WTC11 (cell line): ENCODE data around the gene PEX16.

Experiments used
- CREM ChIP-seq: sonication (generic); formaldehyde crosslinking; IDR thresholded peaks from 2 replicates; pipeline ENCODE4 v1.8.1; 2022; ENCODE audit warnings: mild to moderate bottlenecking, missing genetic modification reagents, moderate library complexity
- FOXK1 ChIP-seq: sonication (generic); formaldehyde crosslinking; IDR thresholded peaks from 2 replicates; pipeline ENCODE4 v1.8.0; 2022; ENCODE audit warnings: mild to moderate bottlenecking, moderate library complexity, missing genetic modification reagents
- JUN ChIP-seq: sonication (generic); formaldehyde crosslinking; IDR thresholded peaks from 2 replicates; pipeline ENCODE4 v1.8.0; 2023; ENCODE audit warnings: mild to moderate bottlenecking, missing genetic modification reagents
- SMAD4 ChIP-seq: sonication (generic); formaldehyde crosslinking; IDR thresholded peaks from 2 replicates; pipeline ENCODE4 v1.8.0; 2022; ENCODE audit warnings: mild to moderate bottlenecking, missing genetic modification reagents
- TF ChIP-seq, protein P1 (sequence below): fragments of 200-600 bp; IDR thresholded peaks from 2 replicates; pipeline ENCODE4 v1.8.0; 2022; ENCODE audit warnings: antibody characterized with exemption
- TF ChIP-seq, protein P2 (sequence below): fragments of 250-450 bp; sonication (Bioruptor Pico); IDR thresholded peaks from 2 replicates; pipeline ENCODE4 v1.9.0; 2021; ENCODE audit warnings: mild to moderate bottlenecking, borderline replicate concordance
- TF ChIP-seq, protein P3 (sequence below): sonication (generic); formaldehyde crosslinking; IDR thresholded peaks from 2 replicates; pipeline ENCODE4 v1.8.0; 2022; ENCODE audit warnings: mild to moderate bottlenecking, missing genetic modification reagents

DNA sequence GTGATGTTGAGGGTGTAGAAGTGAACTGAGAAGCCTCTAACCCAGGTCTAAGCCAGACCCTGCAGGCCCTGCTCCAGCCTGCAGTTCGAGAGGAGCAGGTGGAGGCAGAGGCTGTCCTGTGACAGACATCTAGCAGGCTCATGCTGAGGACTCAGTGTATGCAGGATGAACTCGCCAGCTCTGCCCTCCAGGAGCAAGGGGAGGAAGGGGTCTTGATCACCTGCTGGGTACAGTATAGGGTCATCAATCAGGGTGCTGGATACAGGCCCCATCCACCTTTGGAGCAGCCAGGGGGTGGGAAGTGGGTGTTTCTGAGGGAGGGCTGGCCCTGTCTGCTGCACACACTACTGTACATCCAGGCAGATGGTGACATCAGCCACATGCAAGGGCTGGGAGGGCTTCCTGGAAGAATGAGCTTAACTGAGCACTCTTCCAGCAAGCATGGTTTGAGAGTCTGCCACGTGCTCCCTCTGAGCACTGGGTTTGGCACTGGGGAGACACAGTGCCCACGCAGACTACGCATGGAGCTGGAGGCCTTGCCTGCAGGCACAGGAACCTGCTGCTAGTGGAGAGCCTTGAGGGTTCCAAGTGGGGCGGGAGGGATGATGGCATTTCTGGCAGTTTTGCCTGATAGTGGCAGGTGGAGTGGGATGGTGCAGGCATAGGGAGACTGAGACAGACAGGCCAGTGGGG is 23.0 kb downstream of the PEX16 start:
- TF ChIP-seq SMAD4 (CRISPR knock-in tag) (no peak), FOXK1 (CRISPR knock-in tag) (no peak), CREM (CRISPR knock-in tag) (no peak), JUN (no peak)
- TF ChIP-seq, protein P1, sequence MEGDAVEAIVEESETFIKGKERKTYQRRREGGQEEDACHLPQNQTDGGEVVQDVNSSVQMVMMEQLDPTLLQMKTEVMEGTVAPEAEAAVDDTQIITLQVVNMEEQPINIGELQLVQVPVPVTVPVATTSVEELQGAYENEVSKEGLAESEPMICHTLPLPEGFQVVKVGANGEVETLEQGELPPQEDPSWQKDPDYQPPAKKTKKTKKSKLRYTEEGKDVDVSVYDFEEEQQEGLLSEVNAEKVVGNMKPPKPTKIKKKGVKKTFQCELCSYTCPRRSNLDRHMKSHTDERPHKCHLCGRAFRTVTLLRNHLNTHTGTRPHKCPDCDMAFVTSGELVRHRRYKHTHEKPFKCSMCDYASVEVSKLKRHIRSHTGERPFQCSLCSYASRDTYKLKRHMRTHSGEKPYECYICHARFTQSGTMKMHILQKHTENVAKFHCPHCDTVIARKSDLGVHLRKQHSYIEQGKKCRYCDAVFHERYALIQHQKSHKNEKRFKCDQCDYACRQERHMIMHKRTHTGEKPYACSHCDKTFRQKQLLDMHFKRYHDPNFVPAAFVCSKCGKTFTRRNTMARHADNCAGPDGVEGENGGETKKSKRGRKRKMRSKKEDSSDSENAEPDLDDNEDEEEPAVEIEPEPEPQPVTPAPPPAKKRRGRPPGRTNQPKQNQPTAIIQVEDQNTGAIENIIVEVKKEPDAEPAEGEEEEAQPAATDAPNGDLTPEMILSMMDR = no peak
- TF ChIP-seq, protein P2, sequence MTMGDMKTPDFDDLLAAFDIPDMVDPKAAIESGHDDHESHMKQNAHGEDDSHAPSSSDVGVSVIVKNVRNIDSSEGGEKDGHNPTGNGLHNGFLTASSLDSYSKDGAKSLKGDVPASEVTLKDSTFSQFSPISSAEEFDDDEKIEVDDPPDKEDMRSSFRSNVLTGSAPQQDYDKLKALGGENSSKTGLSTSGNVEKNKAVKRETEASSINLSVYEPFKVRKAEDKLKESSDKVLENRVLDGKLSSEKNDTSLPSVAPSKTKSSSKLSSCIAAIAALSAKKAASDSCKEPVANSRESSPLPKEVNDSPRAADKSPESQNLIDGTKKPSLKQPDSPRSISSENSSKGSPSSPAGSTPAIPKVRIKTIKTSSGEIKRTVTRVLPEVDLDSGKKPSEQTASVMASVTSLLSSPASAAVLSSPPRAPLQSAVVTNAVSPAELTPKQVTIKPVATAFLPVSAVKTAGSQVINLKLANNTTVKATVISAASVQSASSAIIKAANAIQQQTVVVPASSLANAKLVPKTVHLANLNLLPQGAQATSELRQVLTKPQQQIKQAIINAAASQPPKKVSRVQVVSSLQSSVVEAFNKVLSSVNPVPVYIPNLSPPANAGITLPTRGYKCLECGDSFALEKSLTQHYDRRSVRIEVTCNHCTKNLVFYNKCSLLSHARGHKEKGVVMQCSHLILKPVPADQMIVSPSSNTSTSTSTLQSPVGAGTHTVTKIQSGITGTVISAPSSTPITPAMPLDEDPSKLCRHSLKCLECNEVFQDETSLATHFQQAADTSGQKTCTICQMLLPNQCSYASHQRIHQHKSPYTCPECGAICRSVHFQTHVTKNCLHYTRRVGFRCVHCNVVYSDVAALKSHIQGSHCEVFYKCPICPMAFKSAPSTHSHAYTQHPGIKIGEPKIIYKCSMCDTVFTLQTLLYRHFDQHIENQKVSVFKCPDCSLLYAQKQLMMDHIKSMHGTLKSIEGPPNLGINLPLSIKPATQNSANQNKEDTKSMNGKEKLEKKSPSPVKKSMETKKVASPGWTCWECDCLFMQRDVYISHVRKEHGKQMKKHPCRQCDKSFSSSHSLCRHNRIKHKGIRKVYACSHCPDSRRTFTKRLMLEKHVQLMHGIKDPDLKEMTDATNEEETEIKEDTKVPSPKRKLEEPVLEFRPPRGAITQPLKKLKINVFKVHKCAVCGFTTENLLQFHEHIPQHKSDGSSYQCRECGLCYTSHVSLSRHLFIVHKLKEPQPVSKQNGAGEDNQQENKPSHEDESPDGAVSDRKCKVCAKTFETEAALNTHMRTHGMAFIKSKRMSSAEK (CRISPR knock-in tag) = no peak
- TF ChIP-seq, protein P3, sequence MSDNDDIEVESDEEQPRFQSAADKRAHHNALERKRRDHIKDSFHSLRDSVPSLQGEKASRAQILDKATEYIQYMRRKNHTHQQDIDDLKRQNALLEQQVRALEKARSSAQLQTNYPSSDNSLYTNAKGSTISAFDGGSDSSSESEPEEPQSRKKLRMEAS (CRISPR knock-in tag) = no peak
